ENCODE results near the gene CD36.

DNA sequence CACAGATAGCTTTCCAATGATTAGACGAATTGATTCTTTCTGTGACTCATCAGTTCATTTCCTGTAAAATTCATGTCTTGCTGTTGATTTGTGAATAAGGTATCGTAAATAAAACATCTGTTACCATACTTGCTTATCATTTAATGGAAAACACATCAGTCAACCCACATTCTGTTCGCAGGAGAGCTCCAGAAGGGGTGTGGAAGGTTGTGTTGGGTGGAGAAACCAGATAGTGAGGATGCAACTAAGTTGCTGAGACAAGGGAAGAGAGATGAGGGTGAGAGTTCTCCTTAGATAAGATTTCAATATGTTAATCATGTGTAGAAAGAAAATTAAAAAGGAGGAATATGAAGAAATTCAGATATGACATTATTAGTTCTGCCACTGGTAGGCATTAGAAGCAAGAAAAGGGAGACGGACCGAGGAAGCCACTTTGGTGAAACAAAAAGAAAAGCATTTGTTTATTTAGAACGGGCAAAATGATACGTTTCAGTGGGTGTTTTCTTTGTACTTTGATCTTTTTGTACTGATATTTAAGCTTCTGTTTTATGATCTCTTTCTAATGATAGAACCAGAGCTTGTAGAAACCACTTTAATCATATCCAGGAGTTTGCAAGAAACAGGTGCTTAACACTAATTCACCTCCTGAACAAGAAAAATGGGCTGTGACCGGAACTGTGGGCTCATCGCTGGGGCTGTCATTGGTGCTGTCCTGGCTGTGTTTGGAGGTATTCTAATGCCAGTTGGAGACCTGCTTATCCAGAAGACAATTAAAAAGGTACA, 7.8 kb downstream of the CD36 start:
- no peak for TF ChIP-seq EZH2 (IDR thresholded peaks at IDR 0.05; ENCODE audit: low read depth, low read length, severe bottlenecking)
- TF ChIP-seq POLR2A (IDR thresholded peaks at IDR 0.05; ENCODE audit: control extremely low read depth in 1 of 2, low read depth in 2 of 2, low read length in 2 of 2) = no peak

Data from H1 (cell line).